SW 1271 (cell line): ENCODE measurements around the gene LILRA1.
"Not testable (repeated sequence)": the region's sequence is repeated elsewhere in the genome, so short reads cannot be mapped to it uniquely, and the experiment has no call there.

ENCODE experiments used
- DNase-seq, 2 experiments: peaks; one replicate each; lab custom pipeline; 2025; lab: John Stamatoyannopoulos, UW

The LILRA1 gene

DNA sequence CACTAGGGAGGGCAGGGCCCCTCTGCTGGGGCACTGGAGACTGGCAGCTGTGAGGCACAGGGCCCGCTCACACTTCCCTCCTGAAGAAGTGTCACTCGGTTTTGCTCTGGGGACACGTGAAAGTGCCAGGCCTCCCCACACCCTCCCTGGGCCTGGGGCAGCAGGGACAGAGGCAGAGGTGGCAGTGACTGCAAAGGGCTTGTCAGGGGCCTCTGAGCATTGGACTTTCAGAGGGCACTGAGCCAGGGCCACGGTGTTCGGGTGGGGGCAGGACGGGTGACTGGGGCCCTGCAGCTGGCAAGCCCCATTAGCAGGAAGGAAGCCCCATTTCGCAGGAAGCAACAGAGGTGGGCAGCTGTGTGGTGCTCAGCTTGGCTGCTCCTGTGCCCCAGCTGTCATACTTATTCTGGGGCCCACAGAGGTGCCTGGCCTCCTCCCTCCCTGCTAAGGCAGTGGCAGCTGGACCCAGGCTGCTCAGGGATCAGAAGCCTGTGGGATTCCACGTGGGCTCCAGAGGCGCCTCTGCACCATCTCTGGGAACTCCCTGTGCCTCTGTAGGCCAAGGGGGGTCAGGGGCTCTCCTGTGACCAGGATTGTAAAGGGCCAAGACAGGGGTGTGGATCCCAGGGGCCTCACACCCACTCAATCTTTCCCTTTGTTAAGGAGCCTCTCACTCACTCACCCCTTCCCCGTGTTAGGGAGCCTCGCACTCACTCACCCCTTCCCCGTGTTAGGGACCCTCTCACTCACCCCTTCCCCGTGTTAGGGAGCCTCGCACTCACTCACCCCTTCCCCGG is 31.7 kb downstream of the LILRA1 start:
- DNase-seq = not testable (repeated sequence)

DNA sequence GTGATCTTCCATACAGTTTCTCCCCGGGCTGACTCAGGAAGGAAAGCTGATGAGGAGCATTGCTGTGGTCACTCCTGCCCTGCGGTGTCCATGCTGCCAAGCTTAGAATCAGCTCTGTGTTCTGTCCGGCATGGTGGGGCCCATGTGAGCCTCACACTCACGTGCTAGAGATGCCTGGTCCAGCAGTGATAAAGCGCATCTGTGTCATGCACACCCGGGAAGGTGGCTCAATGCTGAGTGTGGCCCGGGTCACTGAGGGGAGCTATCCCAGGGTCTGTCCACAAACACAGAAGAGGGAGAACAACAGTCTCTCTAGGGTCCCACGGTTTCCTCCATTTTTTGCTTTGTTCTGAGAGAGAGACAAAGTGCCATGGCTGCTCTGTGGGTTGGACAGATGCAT is 33.3 kb downstream of the LILRA1 start:
- DNase-seq = no peak

DNA sequence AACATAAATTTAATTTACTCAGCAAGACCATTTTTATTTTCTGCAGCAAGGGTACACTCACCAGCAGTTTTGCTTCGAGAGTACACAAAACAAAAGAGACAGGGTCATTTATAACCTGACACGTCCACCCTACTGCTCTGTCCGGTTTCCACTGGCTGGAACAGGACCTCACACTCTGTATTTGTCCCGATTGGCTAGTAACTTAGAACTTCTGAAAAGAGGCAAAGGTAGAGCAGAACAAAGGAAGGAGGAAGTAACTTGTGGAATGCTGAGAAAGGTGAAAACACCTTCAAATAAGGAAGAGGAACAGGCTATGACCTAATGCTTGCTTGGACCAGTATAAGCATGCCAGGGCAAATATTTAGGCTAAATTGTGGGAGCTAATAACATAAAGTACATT is 34.5 kb downstream of the LILRA1 start:
- not testable (repeated sequence) for DNase-seq

DNA sequence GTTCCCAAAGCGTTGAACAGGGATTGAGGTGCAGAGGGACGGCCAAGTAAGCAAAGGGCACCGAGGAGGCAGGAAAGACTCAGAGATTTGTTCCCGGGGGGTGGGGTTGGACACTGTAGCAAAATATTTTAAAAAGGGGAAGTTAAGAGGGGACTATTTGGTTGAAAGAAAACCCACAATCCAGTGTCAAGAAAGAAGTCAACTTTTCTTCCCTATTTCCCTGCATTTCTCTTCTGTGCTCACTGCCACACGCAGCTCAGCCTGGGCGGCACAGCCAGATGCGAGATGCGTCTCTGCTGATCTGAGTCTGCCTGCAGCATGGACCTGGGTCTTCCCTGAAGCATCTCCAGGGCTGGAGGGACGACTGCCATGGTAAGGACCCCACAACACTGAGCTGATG is 36.8 kb downstream of the LILRA1 start, which contains the start of gene LILRB1:
Gene LILRB1, plus strand, starts transcription at position 223 of the 400 bp plus-strand sequence. CDS start 590 bp downstream, outside the sequence.
- not testable (repeated sequence) for DNase-seq

DNA sequence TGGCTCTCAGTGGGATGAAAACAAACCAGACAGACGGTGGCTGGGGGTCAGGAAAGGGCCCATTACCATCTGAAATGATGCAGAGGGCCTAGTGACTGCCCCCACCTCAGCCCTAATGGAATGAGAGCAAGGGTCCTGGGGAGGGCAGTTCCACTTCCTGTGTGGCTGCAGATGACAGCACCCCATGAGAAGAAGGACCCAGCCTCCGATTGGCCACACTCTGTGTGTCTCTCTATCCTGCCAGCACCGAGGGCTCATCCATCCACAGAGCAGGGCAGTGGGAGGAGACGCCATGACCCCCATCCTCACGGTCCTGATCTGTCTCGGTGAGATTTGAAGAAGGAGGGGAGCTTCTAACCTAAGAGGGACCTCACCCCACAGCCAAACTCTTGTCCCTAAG is 37.4 kb downstream of the LILRA1 start:
- no peak for DNase-seq

DNA sequence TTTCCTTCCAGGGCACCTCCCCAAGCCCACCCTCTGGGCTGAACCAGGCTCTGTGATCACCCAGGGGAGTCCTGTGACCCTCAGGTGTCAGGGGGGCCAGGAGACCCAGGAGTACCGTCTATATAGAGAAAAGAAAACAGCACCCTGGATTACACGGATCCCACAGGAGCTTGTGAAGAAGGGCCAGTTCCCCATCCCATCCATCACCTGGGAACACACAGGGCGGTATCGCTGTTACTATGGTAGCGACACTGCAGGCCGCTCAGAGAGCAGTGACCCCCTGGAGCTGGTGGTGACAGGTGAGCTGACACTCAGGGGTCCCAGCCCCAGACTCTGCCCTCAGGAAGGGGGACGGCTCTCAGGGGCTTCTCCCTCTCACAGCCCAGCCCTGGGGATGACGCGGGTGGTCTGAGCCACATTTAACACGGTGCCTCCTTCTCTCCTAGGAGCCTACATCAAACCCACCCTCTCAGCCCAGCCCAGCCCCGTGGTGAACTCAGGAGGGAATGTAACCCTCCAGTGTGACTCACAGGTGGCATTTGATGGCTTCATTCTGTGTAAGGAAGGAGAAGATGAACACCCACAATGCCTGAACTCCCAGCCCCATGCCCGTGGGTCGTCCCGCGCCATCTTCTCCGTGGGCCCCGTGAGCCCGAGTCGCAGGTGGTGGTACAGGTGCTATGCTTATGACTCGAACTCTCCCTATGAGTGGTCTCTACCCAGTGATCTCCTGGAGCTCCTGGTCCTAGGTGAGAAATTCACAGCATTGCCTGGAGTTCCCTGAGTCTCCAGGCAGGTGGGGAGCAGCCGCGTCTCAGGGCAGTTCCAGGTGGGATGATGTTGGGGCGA is 38.3 kb downstream of the LILRA1 start:
- not testable (repeated sequence) for DNase-seq

DNA sequence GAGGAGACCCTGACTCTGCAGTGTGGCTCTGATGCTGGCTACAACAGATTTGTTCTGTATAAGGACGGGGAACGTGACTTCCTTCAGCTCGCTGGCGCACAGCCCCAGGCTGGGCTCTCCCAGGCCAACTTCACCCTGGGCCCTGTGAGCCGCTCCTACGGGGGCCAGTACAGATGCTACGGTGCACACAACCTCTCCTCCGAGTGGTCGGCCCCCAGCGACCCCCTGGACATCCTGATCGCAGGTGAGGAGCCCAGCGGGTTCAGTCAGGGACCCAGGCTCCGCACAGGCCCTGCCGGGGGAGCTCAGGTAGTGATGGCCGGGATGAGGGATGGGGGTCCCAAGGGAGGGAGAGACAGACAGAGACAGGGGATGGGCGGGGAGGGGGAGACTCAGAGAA is 39.1 kb downstream of the LILRA1 start:
- not testable (repeated sequence) for DNase-seq

DNA sequence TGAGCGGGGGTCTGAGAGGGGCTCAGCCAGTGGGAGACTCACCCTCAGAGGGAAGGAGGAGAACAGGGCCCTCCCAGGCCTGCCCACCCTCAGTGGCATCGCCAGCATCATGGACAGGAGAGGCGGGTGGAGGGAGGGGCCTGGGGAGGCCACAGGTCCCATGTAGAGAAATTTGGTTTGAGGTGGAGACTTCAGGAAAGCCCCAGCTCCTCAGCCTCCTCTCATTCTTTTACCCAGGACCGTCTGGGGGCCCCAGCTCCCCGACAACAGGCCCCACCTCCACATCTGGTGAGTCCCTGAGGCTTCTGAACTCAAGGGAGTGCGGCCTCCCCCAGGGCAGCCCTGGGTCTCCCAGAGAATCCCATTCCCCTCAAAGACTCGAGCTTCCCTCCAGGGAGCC is 40.0 kb downstream of the LILRA1 start:
- DNase-seq = no peak

DNA sequence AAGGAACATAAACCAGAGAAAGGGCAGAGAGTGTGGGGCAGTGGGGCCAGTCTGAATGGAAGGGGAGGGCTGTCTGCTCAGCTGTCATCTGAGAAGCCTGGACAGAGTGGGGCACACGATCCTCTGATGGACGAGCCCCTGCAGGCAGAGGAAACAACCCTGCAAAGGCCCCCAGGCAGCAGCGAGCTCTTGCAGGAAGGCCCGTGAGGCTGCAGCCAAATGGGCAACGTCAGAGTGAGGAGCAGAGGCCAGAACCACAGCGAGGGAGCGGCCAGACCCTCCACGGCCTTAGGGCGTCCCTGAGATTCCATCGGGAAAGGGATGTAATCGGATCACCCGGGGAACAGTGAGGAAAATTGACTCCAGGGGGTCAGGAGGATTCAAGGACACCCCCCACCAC is 42.6 kb downstream of the LILRA1 start:
- not testable (repeated sequence) for DNase-seq

DNA sequence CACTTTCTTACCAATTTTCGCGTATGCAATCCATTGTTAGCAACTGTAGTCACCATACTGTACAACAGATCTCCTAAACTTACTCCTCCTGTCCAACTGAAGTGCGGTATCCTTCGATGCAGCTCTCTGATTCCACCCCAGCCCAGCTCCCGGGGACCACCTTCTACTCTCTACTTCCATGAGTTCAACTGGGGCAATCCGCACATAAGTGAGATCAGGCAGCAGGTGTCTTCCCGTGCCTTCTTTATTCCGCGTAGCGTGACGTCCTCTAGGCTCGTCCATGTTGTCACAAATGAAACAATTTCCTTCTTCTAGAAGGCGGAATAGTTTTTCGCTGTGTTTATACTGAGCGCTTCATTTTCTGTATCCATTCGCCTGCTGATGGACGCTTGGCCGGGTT is 45.3 kb downstream of the LILRA1 start:
- no peak for DNase-seq

DNA sequence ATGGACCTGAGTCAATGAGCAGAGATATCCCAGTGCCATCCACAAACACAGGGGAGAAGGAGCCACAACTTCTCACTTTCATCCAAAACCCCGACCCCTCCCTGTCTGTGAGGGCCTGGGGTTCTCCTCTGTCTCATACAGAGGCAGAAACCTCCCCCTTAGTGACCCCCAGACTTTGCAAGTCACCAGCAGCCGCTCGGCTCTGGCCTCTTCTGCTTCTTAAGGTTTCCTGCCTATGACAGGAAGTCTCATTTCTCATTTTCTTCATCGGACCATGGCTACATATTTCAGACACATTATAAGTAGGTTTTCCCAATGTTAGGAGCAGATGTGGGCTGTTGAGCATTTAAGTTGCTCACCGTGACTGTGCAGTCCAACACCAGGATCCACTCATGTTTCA is 49.5 kb downstream of the LILRA1 start:
- not testable (repeated sequence) for DNase-seq

DNA sequence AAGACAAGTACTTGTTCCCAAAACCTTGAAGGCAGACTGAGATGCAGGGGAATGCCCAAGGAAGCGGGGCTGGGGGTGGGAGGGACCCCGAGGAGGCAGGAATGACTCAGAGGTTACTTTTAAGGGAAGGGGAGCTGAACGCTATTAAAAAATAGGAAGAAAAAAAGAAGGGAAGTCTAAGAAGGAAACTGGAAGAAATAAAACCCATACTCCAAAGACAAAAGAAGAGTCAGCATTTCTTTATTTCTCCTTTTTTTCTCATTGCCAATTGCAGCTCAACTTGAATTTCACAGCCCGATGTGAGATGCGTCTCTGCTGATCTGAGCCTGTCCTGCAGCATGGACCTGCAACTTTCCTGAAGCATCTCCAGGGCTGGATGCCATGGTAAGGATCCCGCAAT is 50.2 kb downstream of the LILRA1 start:
- DNase-seq = not testable (repeated sequence)

DNA sequence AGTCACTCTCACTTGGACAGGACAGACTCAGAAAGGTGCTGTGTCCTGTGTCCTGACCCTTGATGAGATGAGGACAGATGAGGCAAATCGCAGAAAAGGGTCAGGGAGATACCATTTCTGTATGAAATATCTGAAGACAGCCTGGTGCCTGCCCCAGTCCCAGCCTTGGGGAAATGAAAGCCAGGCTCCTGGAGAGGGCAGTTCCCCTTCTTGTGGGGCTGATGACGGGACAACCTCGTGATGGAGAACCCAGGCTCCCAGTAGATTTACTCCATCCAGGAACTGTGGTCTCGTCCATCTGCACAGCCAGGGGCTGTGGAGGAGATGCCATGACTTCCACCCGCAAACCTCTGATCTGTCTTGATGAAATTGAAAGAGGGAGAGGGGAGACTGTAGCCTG is 50.6 kb downstream of the LILRA1 start:
- no peak for DNase-seq

DNA sequence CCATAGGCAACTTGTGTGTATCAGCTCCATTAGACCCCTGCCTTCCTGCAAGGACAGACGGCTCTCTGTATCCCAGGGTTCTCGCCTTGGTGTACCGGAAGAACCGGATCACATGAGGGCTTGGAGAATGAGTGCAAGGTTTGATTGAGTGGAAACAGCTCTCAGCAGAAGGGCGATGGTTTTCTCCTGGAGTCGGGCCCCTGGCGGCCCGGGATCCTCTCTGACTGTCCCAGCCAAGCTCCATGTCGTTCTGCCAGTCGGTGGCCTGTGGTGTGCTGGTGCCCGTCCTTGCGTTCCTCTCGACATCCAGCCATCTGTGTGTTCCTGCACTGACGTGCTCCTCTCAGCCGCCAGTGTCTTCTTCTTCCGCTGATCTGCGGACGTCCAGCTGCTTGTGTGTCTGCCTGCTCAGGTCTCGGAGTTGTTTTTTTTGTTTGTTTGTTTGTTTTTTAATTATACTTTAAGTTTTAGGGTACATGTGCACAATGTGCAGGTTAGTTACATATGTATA is 53.0 kb downstream of the LILRA1 start:
- DNase-seq = no peak

DNA sequence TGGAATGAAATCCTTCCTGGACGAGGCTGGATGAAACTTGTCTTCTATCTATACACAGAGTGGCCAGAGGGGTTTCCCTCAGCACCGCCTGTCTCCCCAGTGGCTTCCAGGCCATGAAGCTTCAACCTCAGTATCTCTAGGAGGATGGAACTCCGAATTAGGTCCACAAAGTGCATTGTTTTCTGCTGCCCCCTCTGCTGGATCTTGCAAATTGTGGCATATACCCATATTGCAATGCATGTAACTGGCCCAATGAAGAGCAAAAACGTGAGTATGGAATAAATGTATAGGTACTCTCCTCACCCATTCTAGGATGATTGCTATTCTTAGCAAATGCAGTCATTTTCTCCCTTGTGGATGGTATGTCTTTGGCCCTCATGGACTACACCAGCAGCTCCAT is 54.7 kb downstream of the LILRA1 start:
- DNase-seq = no peak

DNA sequence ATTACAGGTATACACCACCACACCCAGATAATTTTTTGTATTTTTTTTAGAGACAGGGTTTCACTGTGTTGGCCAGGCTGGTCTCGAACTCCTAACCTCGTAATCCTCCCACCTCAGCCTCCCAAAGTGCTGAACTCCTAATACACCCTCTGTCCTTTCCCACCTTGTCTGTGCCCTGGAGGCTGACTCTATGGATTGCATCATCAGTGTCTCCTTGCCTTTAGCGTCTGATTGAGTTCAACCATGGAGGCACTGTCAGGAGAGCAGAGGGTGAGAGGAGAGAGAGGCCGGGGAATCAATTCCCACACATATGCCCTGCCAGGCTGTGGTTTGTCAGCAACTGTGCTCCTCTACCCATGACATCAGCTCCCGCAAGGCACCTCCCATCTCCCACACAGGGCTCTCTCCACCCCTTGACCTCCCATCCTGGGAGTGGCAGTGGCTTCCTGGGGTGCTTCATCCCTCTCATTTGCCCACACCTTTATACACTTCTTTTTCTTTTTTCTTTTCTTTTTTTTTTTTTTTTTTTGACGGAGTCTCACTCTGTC is 56.8 kb downstream of the LILRA1 start:
- DNase-seq = no peak
